DMS 273 treated with DMSO at 0.1 percent for 48 hours (cell line): ENCODE results near the gene LMF1.
"Not testable (repeated sequence)": the region's sequence is repeated elsewhere in the genome, so short reads cannot be mapped to it uniquely, and the experiment has no call there.

Source experiments
- DNase-seq: peaks from one replicate; lab custom pipeline; 2025; lab: John Stamatoyannopoulos, UW

Gene LMF1

GRCh38 chr16:850668-851067 lies 120.1 kb downstream of the LMF1 start:
- no peak for DNase-seq

GRCh38 chr16:848510-849253 lies 122.1 kb downstream of the LMF1 start:
- DNase-seq: no peak

GRCh38 chr16:847681-848445 lies 122.9 kb downstream of the LMF1 start:
- no peak for DNase-seq

GRCh38 chr16:847151-847550 lies 123.6 kb downstream of the LMF1 start:
- DNase-seq: no peak

- DNase-seq: no peak
Observed at GRCh38 chr16:845351-845745, 125.4 kb downstream of the LMF1 start.

- DNase-seq: no peak
Observed at GRCh38 chr16:844638-845350, 126.0 kb downstream of the LMF1 start.

- no peak for DNase-seq
Observed at GRCh38 chr16:843771-844170, 127.0 kb downstream of the LMF1 start.

- DNase-seq: no peak
Observed at GRCh38 chr16:842711-843560, 127.8 kb downstream of the LMF1 start.

GRCh38 chr16:842061-842476 lies 128.7 kb downstream of the LMF1 start:
- DNase-seq: no peak

- no peak for DNase-seq
Observed at GRCh38 chr16:841455-842060, 129.2 kb downstream of the LMF1 start.

- DNase-seq: no peak
Observed at GRCh38 chr16:840561-841454, 130.0 kb downstream of the LMF1 start.

GRCh38 chr16:839643-840408 lies 131.0 kb downstream of the LMF1 start:
- no peak for DNase-seq

GRCh38 chr16:838741-839140 lies 132.0 kb downstream of the LMF1 start:
- DNase-seq: no peak

GRCh38 chr16:836822-837221 lies 134.0 kb downstream of the LMF1 start:
- DNase-seq: not testable (repeated sequence)

- no peak for DNase-seq
Observed at GRCh38 chr16:836221-836620, 134.6 kb downstream of the LMF1 start.

GRCh38 chr16:835373-835772 lies 135.4 kb downstream of the LMF1 start:
- DNase-seq: no peak

GRCh38 chr16:833411-833810 lies 137.4 kb downstream of the LMF1 start:
- DNase-seq: no peak

GRCh38 chr16:832652-833336 lies 138.0 kb downstream of the LMF1 start:
- DNase-seq: no peak
